ENCODE results near the gene PRPF38B. TPM values are rescaled to one million over a fixed set of nuclear protein-coding genes. Genes with fewer than 3 reads are reported as not detected.

PRPF38B gene
- total and polyA plus RNA-seq, 9 of the 15 experiments (the other 6 are each of a cell fraction or from before 2014, with no cell fraction given): 25.3 to 85.5 (median 66.4) TPM

GRCh38 chr1:108746382-108747170 is 54.5 kb downstream of the PRPF38B start, which contains the start of gene STXBP3 (continued):
- TF ChIP-seq NCOA2 (IDR thresholded peaks at IDR 0.05; ENCODE audit: partially characterized antibody in 2 of 2) (no peak), NFIC (IDR thresholded peaks at IDR 0.05) (peak; percentile 94), BRF1 (IDR thresholded peaks at IDR 0.05; ENCODE audit: borderline replicate concordance, extremely low read depth, insufficient read length) (no peak), BMI1 (IDR thresholded peaks at IDR 0.05; ENCODE audit: low read length) (no peak), ZNF316 (IDR thresholded peaks at IDR 0.05) (peak; percentile 55; the same call in 1 of the 2 replicates), E2F3 (CRISPR knock-in tag; IDR thresholded peaks at IDR 0.05) (peak; percentile 74; the same call in 1 of the 2 replicates), HDAC2 (IDR thresholded peaks at IDR 0.05) (peak; percentile 87; the same call in 1 of the 2 replicates), ZNF584 (CRISPR knock-in tag; IDR thresholded peaks at IDR 0.05; ENCODE audit: low read depth) (0 out of 2 replicates have a peak, but pooled peaks have one; percentile 71), EHMT2 (IDR thresholded peaks at IDR 0.05) (peak; percentile 27; the same call in 1 of the 2 replicates), TSC22D4 (tag; IDR thresholded peaks at IDR 0.05) (no peak), ATF3 (IDR thresholded peaks at IDR 0.05) (peak; percentile 99), ATF3 (CRISPR knock-in tag; conservative IDR thresholded peaks at IDR 0.05) (peak; percentile 50; the same call in 1 of the 2 replicates), NKRF (IDR thresholded peaks at IDR 0.05; ENCODE audit: borderline replicate concordance) (peak; percentile 74), MAFF (IDR thresholded peaks at IDR 0.05; ENCODE audit: low read length) (no peak), XRCC4 (IDR thresholded peaks at IDR 0.05; ENCODE audit: extremely low read depth, insufficient read depth, insufficient read length) (no peak), PML (IDR thresholded peaks at IDR 0.05; ENCODE audit: low read length) (peak; percentile 81), RBBP5 (IDR thresholded peaks at IDR 0.05; ENCODE audit: borderline replicate concordance, insufficient read depth, low read length, poor library complexity, severe bottlenecking) (peak; percentile 97), KLF16 (IDR thresholded peaks at IDR 0.05) (peak; percentile 72), ZNF512 (tag; IDR thresholded peaks at IDR 0.05) (no peak), U2AF1 (optimal IDR thresholded peaks at IDR 0.05; ENCODE audit: low read depth, low read length) (peak; percentile 50), ERF (CRISPR knock-in tag; IDR thresholded peaks at IDR 0.05) (peak; percentile 85; the same call in 1 of the 2 replicates), ARHGAP35 (IDR thresholded peaks at IDR 0.05; ENCODE audit: partially characterized antibody) (no peak), NEUROD1 (IDR thresholded peaks at IDR 0.05; ENCODE audit: borderline replicate concordance, low read depth, low read length, partially characterized antibody) (no peak), ZNF583 (CRISPR knock-in tag; IDR thresholded peaks at IDR 0.05) (peak; percentile 65; the same call in 1 of the 2 replicates)
- TF ChIP-seq, protein P1, sequence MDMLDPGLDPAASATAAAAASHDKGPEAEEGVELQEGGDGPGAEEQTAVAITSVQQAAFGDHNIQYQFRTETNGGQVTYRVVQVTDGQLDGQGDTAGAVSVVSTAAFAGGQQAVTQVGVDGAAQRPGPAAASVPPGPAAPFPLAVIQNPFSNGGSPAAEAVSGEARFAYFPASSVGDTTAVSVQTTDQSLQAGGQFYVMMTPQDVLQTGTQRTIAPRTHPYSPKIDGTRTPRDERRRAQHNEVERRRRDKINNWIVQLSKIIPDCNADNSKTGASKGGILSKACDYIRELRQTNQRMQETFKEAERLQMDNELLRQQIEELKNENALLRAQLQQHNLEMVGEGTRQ (CRISPR knock-in tag; IDR thresholded peaks at IDR 0.05): no peak

Measured in K562 (cell line).